HEK293 (cell line): ENCODE measurements around the gene ILF3.

Source experiments
- CTCF ChIA-PET: fragments of 350-600 bp; formaldehyde crosslinking; extraction: SDS; loops from one replicate; lab custom pipeline; 2021; ENCODE audit warnings: antibody characterized with exemption; lab: Yijun Ruan, JAX
- POLR2A ChIA-PET: fragments of 300-600 bp; formaldehyde crosslinking; extraction: SDS; loops from one replicate; lab custom pipeline; 2020; ENCODE audit warnings: antibody characterized with exemption, inconsistent platforms; lab: Yijun Ruan, JAX
- H3K27ac ChIP-seq: fragments of 200-500 bp; sonication (Bioruptor generic); 2 replicates; pipeline ENCODE4 v1.5.1; 2014; ENCODE audit warnings: low read depth, low read length, control low read depth, inconsistent platforms; ENCODE audit errors: extremely low read depth
- H3K36me3 ChIP-seq, 2 experiments: fragments of 200-500 bp in 1 of 2; sonication (Bioruptor generic) in 1 of 2; 1 replicate in 1 of 2; 2 replicates in 1 of 2; pipeline ENCODE4 v1.5.1; 2014 to 2017; ENCODE audit warnings: inconsistent platforms in 2 of 2, low read length in 2 of 2; ENCODE audit not compliant: control insufficient read depth in 2 of 2, insufficient read depth in 1 of 2
- H3K4me1 ChIP-seq: fragments of 200-500 bp; sonication (Bioruptor generic); 2 replicates; pipeline ENCODE4 v1.5.1; 2014; ENCODE audit warnings: mild to moderate bottlenecking, low read length, inconsistent platforms; ENCODE audit not compliant: control insufficient read depth, insufficient read depth
- H3K4me3 ChIP-seq: 2 replicates; pipeline ENCODE4 v1.5.1; 2011; ENCODE audit warnings: low read depth, mild to moderate bottlenecking, control low read depth, low read length, moderate library complexity
- H3K9me3 ChIP-seq: fragments of 200-500 bp; sonication (Bioruptor generic); 2 replicates; pipeline ENCODE4 v1.5.1; 2014; ENCODE audit warnings: low read depth, low read length, inconsistent platforms; ENCODE audit not compliant: control insufficient read depth, insufficient read depth
- BCL11A ChIP-seq: fragments of 450-650 bp; formaldehyde crosslinking; IDR thresholded peaks from 2 replicates; pipeline ENCODE4 v1.5.1; 2016; ENCODE audit warnings: low read depth, missing biosample characterization, missing genetic modification characterization
- EGR2 ChIP-seq: fragments of 450-650 bp; formaldehyde crosslinking; IDR thresholded peaks from 2 replicates; pipeline ENCODE4 v1.5.1; 2016; ENCODE audit warnings: low read depth, missing biosample characterization, missing genetic modification characterization
- ELK4 ChIP-seq: IDR thresholded peaks from 2 replicates; pipeline ENCODE4 v1.6.1; 2011; ENCODE audit warnings: mild to moderate bottlenecking, low read depth, low read length, borderline replicate concordance
- MYNN ChIP-seq: fragments of 450-650 bp; formaldehyde crosslinking; IDR thresholded peaks from 2 replicates; pipeline ENCODE4 v1.5.1; 2016; ENCODE audit warnings: missing biosample characterization, missing genetic modification characterization, borderline replicate concordance
- PRDM1 ChIP-seq: fragments of 450-650 bp; formaldehyde crosslinking; IDR thresholded peaks from 2 replicates; pipeline ENCODE4; 2016; ENCODE audit warnings: missing biosample characterization, missing genetic modification characterization
- SETDB1 ChIP-seq: IDR thresholded peaks from one replicate; pipeline ENCODE4 v1.6.1; 2017; ENCODE audit warnings: mild to moderate bottlenecking, low read length, moderate library complexity, mixed read lengths; ENCODE audit not compliant: insufficient read length
- SP2 ChIP-seq: fragments of 450-650 bp; formaldehyde crosslinking; IDR thresholded peaks from 2 replicates; pipeline ENCODE4 v1.5.1; 2016; ENCODE audit warnings: missing biosample characterization, missing genetic modification characterization
- TRIM28 ChIP-seq: IDR thresholded peaks from 2 replicates; pipeline ENCODE4 v1.6.1; 2011; ENCODE audit warnings: low read length, control low read depth, borderline replicate concordance
- TSHZ1 ChIP-seq: fragments of 450-650 bp; formaldehyde crosslinking; IDR thresholded peaks from 2 replicates; pipeline ENCODE4 v1.5.1; 2016; ENCODE audit warnings: missing biosample characterization, missing genetic modification characterization, borderline replicate concordance
- ZFHX2 ChIP-seq: fragments of 450-650 bp; formaldehyde crosslinking; conservative IDR thresholded peaks from 2 replicates; pipeline ENCODE4 v1.5.1; 2016; ENCODE audit warnings: missing biosample characterization, missing genetic modification characterization
- ZFP3 ChIP-seq: fragments of 450-650 bp; formaldehyde crosslinking; IDR thresholded peaks from 2 replicates; pipeline ENCODE4 v1.5.1; 2016; ENCODE audit warnings: low read depth, missing biosample characterization, missing genetic modification characterization
- ZIC2 ChIP-seq: fragments of 450-650 bp; formaldehyde crosslinking; IDR thresholded peaks from 2 replicates; pipeline ENCODE4 v1.5.1; 2016; ENCODE audit warnings: missing biosample characterization, missing genetic modification characterization
- ZNF214 ChIP-seq: fragments of 450-650 bp; formaldehyde crosslinking; IDR thresholded peaks from 2 replicates; pipeline ENCODE4 v1.5.1; 2017; ENCODE audit warnings: missing biosample characterization, mild to moderate bottlenecking, missing genetic modification characterization, borderline replicate concordance
- ZNF302 ChIP-seq: fragments of 450-650 bp; formaldehyde crosslinking; IDR thresholded peaks from 2 replicates; pipeline ENCODE4 v1.5.1; 2016; ENCODE audit warnings: missing biosample characterization, missing genetic modification characterization, low read depth
- ZNF501 ChIP-seq: fragments of 450-650 bp; formaldehyde crosslinking; IDR thresholded peaks from 2 replicates; pipeline ENCODE4 v1.5.1; 2016; ENCODE audit warnings: missing biosample characterization, missing genetic modification characterization
- ZNF521 ChIP-seq: fragments of 450-650 bp; formaldehyde crosslinking; IDR thresholded peaks from 2 replicates; pipeline ENCODE4 v1.5.1; 2017; ENCODE audit warnings: missing biosample characterization, mild to moderate bottlenecking, missing genetic modification characterization
- ZNF571 ChIP-seq: fragments of 450-650 bp; formaldehyde crosslinking; IDR thresholded peaks from 2 replicates; pipeline ENCODE4 v1.5.0; 2017; ENCODE audit warnings: missing biosample characterization, missing genetic modification characterization
- ZNF585B ChIP-seq: fragments of 450-650 bp; formaldehyde crosslinking; IDR thresholded peaks from 2 replicates; pipeline ENCODE4 v1.5.1; 2016; ENCODE audit warnings: missing biosample characterization, missing genetic modification characterization
- ZNF660 ChIP-seq: fragments of 450-650 bp; IDR thresholded peaks from 2 replicates; pipeline ENCODE4 v1.5.1; 2018; ENCODE audit warnings: missing biosample characterization, mild to moderate bottlenecking, missing genetic modification characterization
- ZNF76 ChIP-seq: fragments of 450-650 bp; formaldehyde crosslinking; IDR thresholded peaks from 2 replicates; pipeline ENCODE4; 2016; ENCODE audit warnings: low read depth, missing biosample characterization, missing genetic modification characterization, borderline replicate concordance
- ZNF776 ChIP-seq: fragments of 450-650 bp; formaldehyde crosslinking; IDR thresholded peaks from 2 replicates; pipeline ENCODE4 v1.5.0; 2017; ENCODE audit warnings: missing biosample characterization, missing genetic modification characterization, borderline replicate concordance
- ZXDB ChIP-seq: fragments of 450-650 bp; formaldehyde crosslinking; IDR thresholded peaks from 2 replicates; pipeline ENCODE4 v1.5.1; 2016; ENCODE audit warnings: missing biosample characterization, missing genetic modification characterization
- TF ChIP-seq, protein P1 (sequence below): fragments of 450-650 bp; formaldehyde crosslinking; IDR thresholded peaks from 2 replicates; pipeline ENCODE4 v1.5.1; 2017; ENCODE audit warnings: missing biosample characterization, missing genetic modification characterization
- TF ChIP-seq, protein P2 (sequence below): fragments of 450-650 bp; formaldehyde crosslinking; IDR thresholded peaks from 2 replicates; pipeline ENCODE4 v1.5.1; 2016; ENCODE audit warnings: missing biosample characterization, missing genetic modification characterization
- TF ChIP-seq, protein P3 (sequence below): fragments of 450-650 bp; formaldehyde crosslinking; IDR thresholded peaks from 2 replicates; pipeline ENCODE4 v1.5.1; 2016; ENCODE audit warnings: missing biosample characterization, missing genetic modification characterization
- TF ChIP-seq, protein P4 (sequence below): fragments of 450-650 bp; formaldehyde crosslinking; IDR thresholded peaks from 2 replicates; pipeline ENCODE4 v1.5.1; 2016; ENCODE audit warnings: missing biosample characterization, missing genetic modification characterization

ILF3 gene

DNA sequence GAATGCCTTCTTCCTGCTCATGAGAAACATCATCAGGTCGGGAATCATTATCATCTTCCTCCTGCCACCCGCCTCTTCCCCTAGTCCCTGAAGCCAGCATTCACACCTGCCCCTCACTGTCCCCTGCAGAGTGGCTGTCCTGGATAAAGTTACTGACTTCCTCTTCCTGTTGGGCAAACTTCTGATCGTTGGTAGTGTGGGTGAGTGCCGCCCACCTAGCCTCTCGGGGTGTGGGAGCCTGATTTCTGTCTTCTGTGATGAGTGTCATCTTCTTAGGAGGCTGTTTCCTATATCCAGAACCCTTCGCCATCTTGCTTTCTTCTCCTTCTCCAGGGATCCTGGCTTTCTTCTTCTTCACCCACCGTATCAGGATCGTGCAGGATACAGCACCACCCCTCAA lies 16.3 kb upstream of the ILF3 start:
- Histone ChIP-seq H3K27ac (no peak overlapping the region), H3K9me3 (no peaks in the 10 kb centered on the region)
- TF ChIP-seq SETDB1 (no peak), ZIC2 (tag by site-specific recombination) (no peak), ZFHX2 (peak; percentile 73), ZNF521 (no peak), ZXDB (tag by site-specific recombination) (no peak), TRIM28 (no peak), ZNF571 (tag by site-specific recombination) (no peak), ZFP3 (no peak), ZNF776 (tag by site-specific recombination) (no peak), ZNF585B (tag by site-specific recombination) (no peak), MYNN (tag by site-specific recombination) (no peak), EGR2 (tag by site-specific recombination) (peak; percentile 83), ZNF76 (tag by site-specific recombination) (no peak), ZNF660 (tag by site-specific recombination) (no peak), BCL11A (no peak), ZNF302 (tag by site-specific recombination) (no peak), ZNF214 (no peak), TSHZ1 (tag by site-specific recombination) (no peak), SP2 (no peak), ELK4 (no peak), PRDM1 (tag by site-specific recombination) (no peak), ZNF501 (tag by site-specific recombination) (no peak)
- TF ChIP-seq, protein P1, sequence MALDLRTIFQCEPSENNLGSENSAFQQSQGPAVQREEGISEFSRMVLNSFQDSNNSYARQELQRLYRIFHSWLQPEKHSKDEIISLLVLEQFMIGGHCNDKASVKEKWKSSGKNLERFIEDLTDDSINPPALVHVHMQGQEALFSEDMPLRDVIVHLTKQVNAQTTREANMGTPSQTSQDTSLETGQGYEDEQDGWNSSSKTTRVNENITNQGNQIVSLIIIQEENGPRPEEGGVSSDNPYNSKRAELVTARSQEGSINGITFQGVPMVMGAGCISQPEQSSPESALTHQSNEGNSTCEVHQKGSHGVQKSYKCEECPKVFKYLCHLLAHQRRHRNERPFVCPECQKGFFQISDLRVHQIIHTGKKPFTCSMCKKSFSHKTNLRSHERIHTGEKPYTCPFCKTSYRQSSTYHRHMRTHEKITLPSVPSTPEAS (tag by site-specific recombination): no peak
- TF ChIP-seq, protein P2, sequence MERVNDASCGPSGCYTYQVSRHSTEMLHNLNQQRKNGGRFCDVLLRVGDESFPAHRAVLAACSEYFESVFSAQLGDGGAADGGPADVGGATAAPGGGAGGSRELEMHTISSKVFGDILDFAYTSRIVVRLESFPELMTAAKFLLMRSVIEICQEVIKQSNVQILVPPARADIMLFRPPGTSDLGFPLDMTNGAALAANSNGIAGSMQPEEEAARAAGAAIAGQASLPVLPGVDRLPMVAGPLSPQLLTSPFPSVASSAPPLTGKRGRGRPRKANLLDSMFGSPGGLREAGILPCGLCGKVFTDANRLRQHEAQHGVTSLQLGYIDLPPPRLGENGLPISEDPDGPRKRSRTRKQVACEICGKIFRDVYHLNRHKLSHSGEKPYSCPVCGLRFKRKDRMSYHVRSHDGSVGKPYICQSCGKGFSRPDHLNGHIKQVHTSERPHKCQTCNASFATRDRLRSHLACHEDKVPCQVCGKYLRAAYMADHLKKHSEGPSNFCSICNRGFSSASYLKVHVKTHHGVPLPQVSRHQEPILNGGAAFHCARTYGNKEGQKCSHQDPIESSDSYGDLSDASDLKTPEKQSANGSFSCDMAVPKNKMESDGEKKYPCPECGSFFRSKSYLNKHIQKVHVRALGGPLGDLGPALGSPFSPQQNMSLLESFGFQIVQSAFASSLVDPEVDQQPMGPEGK (tag by site-specific recombination): no peak
- TF ChIP-seq, protein P3, sequence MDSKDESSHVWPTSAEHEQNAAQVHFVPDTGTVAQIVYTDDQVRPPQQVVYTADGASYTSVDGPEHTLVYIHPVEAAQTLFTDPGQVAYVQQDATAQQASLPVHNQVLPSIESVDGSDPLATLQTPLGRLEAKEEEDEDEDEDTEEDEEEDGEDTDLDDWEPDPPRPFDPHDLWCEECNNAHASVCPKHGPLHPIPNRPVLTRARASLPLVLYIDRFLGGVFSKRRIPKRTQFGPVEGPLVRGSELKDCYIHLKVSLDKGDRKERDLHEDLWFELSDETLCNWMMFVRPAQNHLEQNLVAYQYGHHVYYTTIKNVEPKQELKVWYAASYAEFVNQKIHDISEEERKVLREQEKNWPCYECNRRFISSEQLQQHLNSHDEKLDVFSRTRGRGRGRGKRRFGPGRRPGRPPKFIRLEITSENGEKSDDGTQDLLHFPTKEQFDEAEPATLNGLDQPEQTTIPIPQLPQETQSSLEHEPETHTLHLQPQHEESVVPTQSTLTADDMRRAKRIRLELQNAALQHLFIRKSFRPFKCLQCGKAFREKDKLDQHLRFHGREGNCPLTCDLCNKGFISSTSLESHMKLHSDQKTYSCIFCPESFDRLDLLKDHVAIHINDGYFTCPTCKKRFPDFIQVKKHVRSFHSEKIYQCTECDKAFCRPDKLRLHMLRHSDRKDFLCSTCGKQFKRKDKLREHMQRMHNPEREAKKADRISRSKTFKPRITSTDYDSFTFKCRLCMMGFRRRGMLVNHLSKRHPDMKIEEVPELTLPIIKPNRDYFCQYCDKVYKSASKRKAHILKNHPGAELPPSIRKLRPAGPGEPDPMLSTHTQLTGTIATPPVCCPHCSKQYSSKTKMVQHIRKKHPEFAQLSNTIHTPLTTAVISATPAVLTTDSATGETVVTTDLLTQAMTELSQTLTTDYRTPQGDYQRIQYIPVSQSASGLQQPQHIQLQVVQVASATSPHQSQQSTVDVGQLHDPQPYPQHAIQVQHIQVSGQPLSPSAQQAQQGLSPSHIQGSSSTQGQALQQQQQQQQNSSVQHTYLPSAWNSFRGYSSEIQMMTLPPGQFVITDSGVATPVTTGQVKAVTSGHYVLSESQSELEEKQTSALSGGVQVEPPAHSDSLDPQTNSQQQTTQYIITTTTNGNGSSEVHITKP (tag by site-specific recombination): 0 out of 2 replicates have a peak, but pooled peaks have one; percentile 26
- TF ChIP-seq, protein P4, sequence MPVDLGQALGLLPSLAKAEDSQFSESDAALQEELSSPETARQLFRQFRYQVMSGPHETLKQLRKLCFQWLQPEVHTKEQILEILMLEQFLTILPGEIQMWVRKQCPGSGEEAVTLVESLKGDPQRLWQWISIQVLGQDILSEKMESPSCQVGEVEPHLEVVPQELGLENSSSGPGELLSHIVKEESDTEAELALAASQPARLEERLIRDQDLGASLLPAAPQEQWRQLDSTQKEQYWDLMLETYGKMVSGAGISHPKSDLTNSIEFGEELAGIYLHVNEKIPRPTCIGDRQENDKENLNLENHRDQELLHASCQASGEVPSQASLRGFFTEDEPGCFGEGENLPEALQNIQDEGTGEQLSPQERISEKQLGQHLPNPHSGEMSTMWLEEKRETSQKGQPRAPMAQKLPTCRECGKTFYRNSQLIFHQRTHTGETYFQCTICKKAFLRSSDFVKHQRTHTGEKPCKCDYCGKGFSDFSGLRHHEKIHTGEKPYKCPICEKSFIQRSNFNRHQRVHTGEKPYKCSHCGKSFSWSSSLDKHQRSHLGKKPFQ (tag by site-specific recombination): no peak
- TF ChIP-seq, all 188 proteins: peak for 3
- H3K4me3 ChIP-seq: no peak overlapping the region
- ChIA-PET CTCF (interaction anchor here (1.0 kb wide), 1 partner anchor 56 kb away, joined by 4 read pairs; no protein-coding TSS in a partner anchor), POLR2A (no interaction called here)
- H3K4me1 ChIP-seq: no peaks in the 10 kb centered on the region
- peaks cover 0 to 73% of the 10 kb centered on the region in 2 experiments; a peak in 2 of 3 replicates for H3K36me3 ChIP-seq
